ENCODE data around the gene ZNF804B.

DNA sequence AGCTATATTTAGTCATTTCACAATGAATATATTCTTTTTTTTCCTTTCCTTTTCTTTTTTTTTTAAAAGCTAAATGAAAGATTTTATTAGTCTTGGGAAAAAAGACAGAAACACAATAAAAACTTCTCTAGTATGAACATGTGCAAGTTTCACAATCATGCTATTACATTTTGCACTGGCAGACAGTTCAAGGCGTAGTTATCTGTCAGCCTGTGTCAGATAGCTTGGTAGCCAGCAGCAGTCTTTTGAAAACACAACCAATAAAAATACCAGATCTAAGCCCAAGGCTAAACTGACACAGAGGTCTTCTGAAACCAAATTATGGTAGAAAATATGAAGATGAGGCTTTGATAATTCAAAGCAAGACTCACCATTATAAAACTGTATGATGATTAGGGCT, 241.8 kb downstream of the ZNF804B start:
- TF ChIP-seq, protein P1, sequence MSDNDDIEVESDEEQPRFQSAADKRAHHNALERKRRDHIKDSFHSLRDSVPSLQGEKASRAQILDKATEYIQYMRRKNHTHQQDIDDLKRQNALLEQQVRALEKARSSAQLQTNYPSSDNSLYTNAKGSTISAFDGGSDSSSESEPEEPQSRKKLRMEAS (IDR thresholded peaks at IDR 0.05; ENCODE audit: low read depth, low read length), result no peak
- no peak for TF ChIP-seq CTCF (IDR thresholded peaks at IDR 0.05; ENCODE audit: low read depth, low read length)
- no peak for TF ChIP-seq POLR2A (IDR thresholded peaks at IDR 0.05; ENCODE audit: extremely low read depth, insufficient read length)
- no peak for TF ChIP-seq MYC (IDR thresholded peaks at IDR 0.05; ENCODE audit: low read depth, low read length)
